Measurements from ENCODE around the gene NDUFA11. TPM values are rescaled to one million over a fixed set of nuclear protein-coding genes. Genes with fewer than 3 reads are reported as not detected.
A peak's percentile ranks its signal among the peaks of the same experiment; 100 is the strongest.

Gene NDUFA11
- total and polyA plus RNA-seq, 4 experiments from 2014 or later, result 139 to 388 (median 241) TPM

GRCh38 chr19:5933391-5934068 lies 29.9 kb upstream of the NDUFA11 start:
- no peak overlapping the region for H3K4me3 Mint-ChIP-seq
- H3K36me3 ChIP-seq (ENCODE audit: insufficient read depth, low read length), result peaks cover 71% of the 10 kb centered on the region
- no peak overlapping the region for H3K4me3 ChIP-seq (ENCODE audit: low read length in 2 of 2)
- peaks cover 33 to 76% of the 10 kb centered on the region in 2 donors for H3K36me3 Mint-ChIP-seq
- no peaks in the 10 kb centered on the region for H3K27me3 Mint-ChIP-seq
- no peak overlapping the region for H3K27ac ChIP-seq (ENCODE audit: low read depth, low read length)
- peaks cover 0 to 2% (median 0%) of the 10 kb centered on the region in 8 donors for H3K9me3 Mint-ChIP-seq
- peaks cover 0 to 5% (median 1%) of the 10 kb centered on the region in 4 donors for H3K4me1 Mint-ChIP-seq
- POLR2A ChIA-PET (ENCODE audit: partially characterized antibody), result interaction anchor here (2.3 kb wide), 1 partner anchor 15 kb away, joined by 5 read pairs; no protein-coding TSS in a partner anchor
- no peaks in the 10 kb centered on the region for H3K27me3 ChIP-seq (ENCODE audit: insufficient read depth, low read length)
- intact Hi-C loops (cut with micrococcal nuclease), result no loop called here
- DNase-seq, result no peak
- CTCF ChIA-PET (ENCODE audit: partially characterized antibody), result interaction anchor here (0.9 to 1.7 kb wide), 2 partner anchors 34 to 130 kb away, joined by 3 to 6 read pairs; no protein-coding TSS in a partner anchor
- H3K4me1 ChIP-seq (ENCODE audit: insufficient read depth, low read length), result no peaks in the 10 kb centered on the region
- H3K9me3 ChIP-seq (ENCODE audit: control insufficient read depth in 1 of 2, low read length in 2 of 2), result no peaks in the 10 kb centered on the region
- peak overlapping the region in 2 of 7 donors; percentile 42 to 68 for H3K27ac Mint-ChIP-seq

DNA sequence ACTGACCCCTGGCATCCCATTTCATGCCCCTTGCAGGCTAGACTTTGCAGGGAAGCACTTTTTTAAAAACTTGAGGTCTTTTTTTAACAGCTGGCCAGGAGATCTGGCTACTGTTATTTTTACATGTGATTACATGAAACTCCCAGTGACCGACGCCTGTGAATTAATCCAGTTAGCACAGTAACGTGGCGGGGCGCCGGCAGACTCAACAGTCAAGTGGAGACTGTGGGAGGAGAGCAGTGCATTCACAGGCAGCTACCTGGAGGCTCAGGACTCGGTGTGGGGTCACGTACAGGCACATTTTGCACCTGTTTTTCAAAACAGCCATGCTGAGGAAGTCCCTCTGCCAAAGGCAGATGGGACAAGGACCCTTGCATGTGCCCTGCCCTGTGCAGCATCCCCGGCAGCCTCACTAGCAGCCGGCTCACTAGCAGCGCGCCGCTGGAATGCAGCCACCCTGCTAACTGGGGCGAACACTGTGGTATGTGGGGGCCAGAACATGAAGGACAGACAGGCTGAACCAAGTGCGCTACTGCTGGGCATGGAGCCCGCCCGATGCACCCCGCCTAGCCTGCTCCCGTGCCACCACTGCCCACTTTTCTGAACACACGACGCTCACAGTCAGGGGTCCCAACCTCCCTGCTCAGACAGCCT lies 29.1 kb upstream of the NDUFA11 start:
- POLR2A ChIA-PET (ENCODE audit: partially characterized antibody), result no interaction called here

DNA sequence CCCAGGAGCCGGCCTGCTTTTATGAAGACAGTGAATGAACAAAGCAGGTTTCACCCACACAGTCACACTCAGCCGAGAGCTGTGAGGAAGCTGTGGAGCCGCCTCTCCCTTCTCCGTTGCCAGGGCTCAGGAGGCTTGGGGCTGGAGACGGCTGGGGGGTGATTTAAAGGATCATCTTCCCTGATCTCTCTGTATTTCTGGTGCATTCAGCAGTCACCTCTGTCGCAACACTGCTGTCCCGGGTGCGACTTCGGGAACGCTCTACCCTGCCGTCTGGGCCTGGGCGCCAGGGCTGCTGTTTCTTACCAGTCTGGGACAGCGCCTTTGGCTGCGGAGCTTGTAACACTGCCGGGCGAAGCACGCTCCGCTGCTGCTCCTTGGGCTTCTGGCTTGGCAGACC lies 28.6 kb upstream of the NDUFA11 start:
- POLR2A ChIA-PET (ENCODE audit: partially characterized antibody), result no interaction called here

More for the DNA sequence above, 29.1 kb upstream of the NDUFA11 start:
- Histone ChIP-seq H3K9me3 (ENCODE audit: control insufficient read depth in 1 of 2, low read length in 2 of 2) (no peaks in the 10 kb centered on the region), H3K36me3 (ENCODE audit: insufficient read depth, low read length) (peaks cover 76% of the 10 kb centered on the region), H3K4me3 (ENCODE audit: low read length in 2 of 2) (no peak overlapping the region), H3K4me1 (ENCODE audit: insufficient read depth, low read length) (no peaks in the 10 kb centered on the region), H3K27me3 (ENCODE audit: insufficient read depth, low read length) (no peaks in the 10 kb centered on the region), H3K27ac (ENCODE audit: low read depth, low read length) (no peak overlapping the region)
- H3K27me3 Mint-ChIP-seq, result no peaks in the 10 kb centered on the region
- H3K27ac Mint-ChIP-seq, result no peak overlapping the region
- DNase-seq, result no peak
- CTCF ChIA-PET (ENCODE audit: partially characterized antibody), result no interaction called here
- H3K4me1 Mint-ChIP-seq, result peaks cover 0 to 5% (median 1%) of the 10 kb centered on the region in 4 donors
- no peak overlapping the region for H3K4me3 Mint-ChIP-seq
- intact Hi-C loops (cut with micrococcal nuclease), result no loop called here
- peaks cover 41 to 80% of the 10 kb centered on the region in 2 donors for H3K36me3 Mint-ChIP-seq
- H3K9me3 Mint-ChIP-seq, result peaks cover 0 to 2% (median 0%) of the 10 kb centered on the region in 8 donors

GRCh38 chr19:5931251-5931650 lies 27.7 kb upstream of the NDUFA11 start:
- POLR2A ChIA-PET (ENCODE audit: partially characterized antibody), result no interaction called here
- H3K36me3 Mint-ChIP-seq, result peaks cover 35 to 79% of the 10 kb centered on the region in 2 donors
- CTCF ChIA-PET (ENCODE audit: partially characterized antibody), result no interaction called here

More for the DNA sequence above, 28.6 kb upstream of the NDUFA11 start:
- H3K9me3 Mint-ChIP-seq, result peaks cover 0 to 2% (median 0%) of the 10 kb centered on the region in 8 donors
- no peak overlapping the region for H3K4me3 Mint-ChIP-seq
- no peaks in the 10 kb centered on the region for H3K27me3 Mint-ChIP-seq
- Histone ChIP-seq H3K27me3 (ENCODE audit: insufficient read depth, low read length) (no peaks in the 10 kb centered on the region), H3K4me1 (ENCODE audit: insufficient read depth, low read length) (no peaks in the 10 kb centered on the region), H3K27ac (ENCODE audit: low read depth, low read length) (no peak overlapping the region), H3K4me3 (ENCODE audit: low read length in 2 of 2) (no peak overlapping the region), H3K9me3 (ENCODE audit: control insufficient read depth in 1 of 2, low read length in 2 of 2) (no peaks in the 10 kb centered on the region), H3K36me3 (ENCODE audit: insufficient read depth, low read length) (peaks cover 76% of the 10 kb centered on the region)
- intact Hi-C loops (cut with micrococcal nuclease), result no loop called here
- no peak for DNase-seq
- no peak overlapping the region for H3K27ac Mint-ChIP-seq
- H3K36me3 Mint-ChIP-seq, result peaks cover 37 to 77% of the 10 kb centered on the region in 2 donors
- CTCF ChIA-PET (ENCODE audit: partially characterized antibody), result no interaction called here
- H3K4me1 Mint-ChIP-seq, result peaks cover 0 to 5% (median 1%) of the 10 kb centered on the region in 4 donors

DNA sequence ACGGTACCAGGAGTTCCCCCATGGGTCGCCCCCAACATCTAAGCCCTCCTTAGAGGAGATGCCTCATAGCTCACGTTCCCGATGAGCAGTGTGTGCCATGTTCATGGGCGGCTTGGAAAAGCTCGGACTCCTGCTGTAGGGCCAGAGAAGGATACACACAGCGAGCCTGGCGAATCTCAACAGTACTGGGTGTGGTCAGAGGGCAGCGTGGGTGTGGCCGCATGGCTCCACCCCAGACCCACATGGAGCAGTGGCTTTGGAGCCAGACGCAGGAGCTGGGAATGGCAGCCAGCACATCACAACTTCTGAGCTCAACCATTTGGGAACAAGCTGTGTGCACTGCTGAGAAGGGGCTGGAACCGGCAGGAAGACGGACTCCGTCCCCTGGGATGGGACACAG lies 26.0 kb upstream of the NDUFA11 start:
- no peaks in the 10 kb centered on the region for H3K9me3 ChIP-seq (ENCODE audit: control insufficient read depth in 1 of 2, low read length in 2 of 2)
- H3K4me1 Mint-ChIP-seq, result peaks cover 0 to 2% (median 0%) of the 10 kb centered on the region in 4 donors
- no peaks in the 10 kb centered on the region for H3K27me3 Mint-ChIP-seq
- POLR2A ChIA-PET (ENCODE audit: partially characterized antibody), result no interaction called here
- no peak overlapping the region for H3K4me3 Mint-ChIP-seq
- H3K36me3 ChIP-seq (ENCODE audit: insufficient read depth, low read length), result peaks cover 88% of the 10 kb centered on the region
- H3K27ac Mint-ChIP-seq, result no peak overlapping the region
- no peak for DNase-seq
- intact Hi-C loops (cut with micrococcal nuclease), result no loop called here
- no peak overlapping the region for H3K27ac ChIP-seq (ENCODE audit: low read depth, low read length)
- H3K27me3 ChIP-seq (ENCODE audit: insufficient read depth, low read length), result no peaks in the 10 kb centered on the region
- no peak overlapping the region for H3K4me3 ChIP-seq (ENCODE audit: low read length in 2 of 2)
- peaks cover 35 to 78% of the 10 kb centered on the region in 2 donors for H3K36me3 Mint-ChIP-seq
- H3K9me3 Mint-ChIP-seq, result peaks cover 0 to 2% (median 0%) of the 10 kb centered on the region in 8 donors
- no peaks in the 10 kb centered on the region for H3K4me1 ChIP-seq (ENCODE audit: insufficient read depth, low read length)
- CTCF ChIA-PET (ENCODE audit: partially characterized antibody), result no interaction called here

More at GRCh38 chr19:5931251-5931650, 27.7 kb upstream of the NDUFA11 start:
- no peaks in the 10 kb centered on the region for H3K4me1 ChIP-seq (ENCODE audit: insufficient read depth, low read length)
- DNase-seq, result no peak
- H3K36me3 ChIP-seq (ENCODE audit: insufficient read depth, low read length), result peaks cover 82% of the 10 kb centered on the region
- H3K27ac Mint-ChIP-seq, result peak overlapping the region in 1 of 7 donors; percentile 22
- no peak overlapping the region for H3K4me3 Mint-ChIP-seq
- H3K4me3 ChIP-seq (ENCODE audit: low read length in 2 of 2), result no peak overlapping the region
- no peaks in the 10 kb centered on the region for H3K9me3 ChIP-seq (ENCODE audit: control insufficient read depth in 1 of 2, low read length in 2 of 2)
- H3K27me3 ChIP-seq (ENCODE audit: insufficient read depth, low read length), result no peaks in the 10 kb centered on the region
- peaks cover 0 to 5% (median 1%) of the 10 kb centered on the region in 4 donors for H3K4me1 Mint-ChIP-seq
- H3K9me3 Mint-ChIP-seq, result peaks cover 0 to 2% (median 0%) of the 10 kb centered on the region in 8 donors
- no peak overlapping the region for H3K27ac ChIP-seq (ENCODE audit: low read depth, low read length)
- intact Hi-C loops (cut with micrococcal nuclease), result no loop called here
- H3K27me3 Mint-ChIP-seq, result no peaks in the 10 kb centered on the region

- H3K27me3 ChIP-seq (ENCODE audit: insufficient read depth, low read length), result no peaks in the 10 kb centered on the region
- Mint-ChIP-seq H3K4me1 (no peaks in the 10 kb centered on the region), H3K27ac (no peak overlapping the region), H3K4me3 (no peak overlapping the region), H3K36me3 (peaks cover 37 to 78% of the 10 kb centered on the region in 2 donors), H3K9me3 (peaks cover 0 to 2% (median 0%) of the 10 kb centered on the region in 8 donors), H3K27me3 (no peaks in the 10 kb centered on the region)
- H3K4me3 ChIP-seq (ENCODE audit: low read length in 2 of 2), result no peak overlapping the region
- CTCF ChIA-PET (ENCODE audit: partially characterized antibody), result no interaction called here
- H3K9me3 ChIP-seq (ENCODE audit: control insufficient read depth in 1 of 2, low read length in 2 of 2), result no peaks in the 10 kb centered on the region
- no peaks in the 10 kb centered on the region for H3K4me1 ChIP-seq (ENCODE audit: insufficient read depth, low read length)
- no peak for DNase-seq
- H3K27ac ChIP-seq (ENCODE audit: low read depth, low read length), result no peak overlapping the region
- intact Hi-C loops (cut with micrococcal nuclease), result no loop called here
- peaks cover 91% of the 10 kb centered on the region for H3K36me3 ChIP-seq (ENCODE audit: insufficient read depth, low read length)
- POLR2A ChIA-PET (ENCODE audit: partially characterized antibody), result no interaction called here
Observed at GRCh38 chr19:5929179-5929578, 25.6 kb upstream of the NDUFA11 start.

DNA sequence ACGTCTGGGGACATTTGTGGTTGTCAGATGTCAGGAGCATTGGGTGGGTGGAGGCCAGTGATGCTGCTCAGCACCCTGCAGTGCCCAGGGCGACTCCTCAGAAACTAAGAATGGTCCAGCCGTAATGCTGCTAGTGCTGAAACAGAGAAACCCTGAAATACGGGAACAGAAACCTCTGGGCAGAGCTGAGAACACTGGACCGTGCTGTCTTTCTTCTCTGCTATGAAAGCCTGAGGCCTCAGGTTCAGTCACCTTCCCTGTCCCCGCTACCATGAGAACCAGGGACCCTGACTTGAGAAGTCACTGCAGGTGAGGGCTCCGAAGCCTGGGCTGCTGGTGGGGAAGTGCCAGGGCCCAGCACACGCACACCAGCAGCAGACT lies 23.8 kb upstream of the NDUFA11 start:
- Histone ChIP-seq H3K36me3 (ENCODE audit: insufficient read depth, low read length) (peaks cover 93% of the 10 kb centered on the region), H3K9me3 (ENCODE audit: control insufficient read depth in 1 of 2, low read length in 2 of 2) (no peaks in the 10 kb centered on the region), H3K4me3 (ENCODE audit: low read length in 2 of 2) (no peak overlapping the region), H3K27ac (ENCODE audit: low read depth, low read length) (no peak overlapping the region), H3K4me1 (ENCODE audit: insufficient read depth, low read length) (no peaks in the 10 kb centered on the region), H3K27me3 (ENCODE audit: insufficient read depth, low read length) (no peaks in the 10 kb centered on the region)
- intact Hi-C loops (cut with micrococcal nuclease), result no loop called here
- CTCF ChIA-PET (ENCODE audit: partially characterized antibody), result no interaction called here
- H3K4me1 Mint-ChIP-seq, result no peaks in the 10 kb centered on the region
- H3K27ac Mint-ChIP-seq, result no peak overlapping the region
- no peaks in the 10 kb centered on the region for H3K27me3 Mint-ChIP-seq
- H3K36me3 Mint-ChIP-seq, result peaks cover 40 to 81% of the 10 kb centered on the region in 2 donors
- POLR2A ChIA-PET (ENCODE audit: partially characterized antibody), result no interaction called here
- peaks cover 0 to 2% (median 0%) of the 10 kb centered on the region in 8 donors for H3K9me3 Mint-ChIP-seq
- no peak overlapping the region for H3K4me3 Mint-ChIP-seq
- no peak for DNase-seq

Measured in CD4-positive, alpha-beta memory T cell (primary cell).